AG04450 (cell line): Measurements from ENCODE around the gene GAB1. TPM values are rescaled to one million over a fixed set of nuclear protein-coding genes. Genes with fewer than 3 reads are reported as not detected.
A peak's percentile ranks its signal among the peaks of the same experiment; 100 is the strongest.

ENCODE experiments used
- CTCF ChIA-PET: fragments of 300-600, 350-600 bp; formaldehyde crosslinking; extraction: SDS; loops from one replicate; lab custom pipeline; 2022; ENCODE audit warnings: antibody characterized with exemption, inconsistent platforms; lab: Charles Lee
- POLR2A ChIA-PET: fragments of 350-600 bp; formaldehyde crosslinking; extraction: SDS; loops from one replicate; lab custom pipeline; 2021; ENCODE audit warnings: antibody characterized with exemption, inconsistent platforms; lab: Yijun Ruan, JAX
- DNase-seq: peaks from one replicate; pipeline ENCODE4 v3.0.0-alpha.2; 2011; ENCODE audit warnings: low read depth, low spot score
- H3K27ac ChIP-seq: one replicate; pipeline ENCODE4 v1.5.1; 2012; ENCODE audit warnings: low read depth, low read length, control low read depth
- H3K27me3 ChIP-seq: one replicate; pipeline ENCODE4 v1.6.0; 2012; ENCODE audit warnings: low read length; ENCODE audit not compliant: control insufficient read depth, insufficient read depth
- H3K4me3 ChIP-seq: 2 replicates; pipeline ENCODE4 v1.5.1; 2011; ENCODE audit warnings: mild to moderate bottlenecking, low read depth, low read length, control low read depth
- H3K9me3 ChIP-seq: 2 replicates; pipeline ENCODE4 v1.5.1; 2012; ENCODE audit warnings: low read length; ENCODE audit not compliant: control insufficient read depth, insufficient read depth
- CTCF ChIP-seq: IDR thresholded peaks from 2 replicates; pipeline ENCODE4 v1.5.1; 2011; ENCODE audit warnings: low read depth, low read length, control low read depth, inconsistent platforms
- polyA minus RNA-seq: library from RNA; depleted of rRNA, polyadenylated mRNA; stranded (reverse); fragments of >200 nt; gene quantifications from 2 replicates; pipeline ENCODE4 v1.2.3, GENCODE V29; 2011; rRNA and poly(A)+ RNA removed
- polyA plus RNA-seq: library from polyadenylated mRNA; depleted of rRNA; stranded (reverse); fragments of >200 nt; gene quantifications from 2 replicates; pipeline ENCODE4 v1.2.3, GENCODE V29; 2011; rRNA removed

Gene GAB1
- 11.7 and 13.8 TPM in 2 replicates for polyA plus RNA-seq
- 21.5 and 27.1 TPM in 2 replicates for polyA minus RNA-seq

- no peak; the same call in 1 of the 2 replicates for TF ChIP-seq CTCF
- H3K4me3 ChIP-seq = peak within 1 kb of the TSS; percentile 68
- no peaks in the 10 kb centered on the region for H3K27me3 ChIP-seq
- no peak for DNase-seq
- no peaks in the 10 kb centered on the region; the same call in 1 of the 2 replicates for H3K9me3 ChIP-seq
- CTCF ChIA-PET = interaction anchor here (0.6 to 1.8 kb wide), 12 partner anchors 9 to 1037 kb away, joined by 3 to 9 read pairs (median 4); no protein-coding TSS in a partner anchor
- POLR2A ChIA-PET = interaction anchor here (0.6 to 1.6 kb wide), 8 partner anchors 8 to 1312 kb away, joined by 3 to 11 read pairs (median 4); no protein-coding TSS in a partner anchor
- H3K27ac ChIP-seq = peak within 1 kb of the TSS; percentile 89
These were observed at the start of gene GAB1 for GRCh38 chr4:143336781-143337599. Gene GAB1 (plus strand): TSS chr4:143336876. CDS start chr4:143337189, 313 bp downstream.

- TF ChIP-seq CTCF = no peak
- H3K27ac ChIP-seq = peak overlapping the region; percentile 88
- CTCF ChIA-PET = no interaction called here
- no peak overlapping the region for H3K4me3 ChIP-seq
- DNase-seq = no peak
- POLR2A ChIA-PET = no interaction called here
- H3K27me3 ChIP-seq = no peaks in the 10 kb centered on the region
- no peaks in the 10 kb centered on the region for H3K9me3 ChIP-seq
These were observed 49.1 kb upstream of the GAB1 start for GRCh38 chr4:143287572-143287923.

GRCh38 chr4:143288171-143288570, 48.5 kb upstream of the GAB1 start:
- DNase-seq = no peak
- POLR2A ChIA-PET = no interaction called here
- no peaks in the 10 kb centered on the region for H3K9me3 ChIP-seq
- CTCF ChIA-PET = no interaction called here
- H3K27ac ChIP-seq = no peak overlapping the region
- no peaks in the 10 kb centered on the region for H3K27me3 ChIP-seq
- no peak for TF ChIP-seq CTCF
- no peak overlapping the region for H3K4me3 ChIP-seq

- no peak overlapping the region for H3K27ac ChIP-seq
- TF ChIP-seq CTCF = no peak
- H3K4me3 ChIP-seq = no peak overlapping the region
- H3K27me3 ChIP-seq = no peaks in the 10 kb centered on the region
- no peaks in the 10 kb centered on the region for H3K9me3 ChIP-seq
- POLR2A ChIA-PET = no interaction called here
- no peak for DNase-seq
- CTCF ChIA-PET = no interaction called here
These were observed 47.3 kb upstream of the GAB1 start for GRCh38 chr4:143289370-143289769.

- H3K27ac ChIP-seq = no peak overlapping the region
- no peak for TF ChIP-seq CTCF
- POLR2A ChIA-PET = no interaction called here
- no peak for DNase-seq
- CTCF ChIA-PET = no interaction called here
- H3K4me3 ChIP-seq = no peak overlapping the region
- no peaks in the 10 kb centered on the region for H3K9me3 ChIP-seq
- H3K27me3 ChIP-seq = no peaks in the 10 kb centered on the region
These were observed 45.4 kb upstream of the GAB1 start for GRCh38 chr4:143291314-143291713.
